A549 treated with AZD2906 at 1 μM for 4 hours (cell line): Measurements from ENCODE around the gene TIMM22. TPM values are rescaled to one million over a fixed set of nuclear protein-coding genes. Genes with fewer than 3 reads are reported as not detected.

Experiments used
- total RNA-seq: library from RNA; stranded (reverse); fragments of 200-300 nt; extraction: Qiagen RNA extraction; gene quantifications from 5 replicates; pipeline ENCODE4 v1.2.3, GENCODE V29; 2022

The TIMM22 gene
- total RNA-seq: 27.6 to 32.0 TPM (median 30.3 TPM) in 5 replicates

DNA sequence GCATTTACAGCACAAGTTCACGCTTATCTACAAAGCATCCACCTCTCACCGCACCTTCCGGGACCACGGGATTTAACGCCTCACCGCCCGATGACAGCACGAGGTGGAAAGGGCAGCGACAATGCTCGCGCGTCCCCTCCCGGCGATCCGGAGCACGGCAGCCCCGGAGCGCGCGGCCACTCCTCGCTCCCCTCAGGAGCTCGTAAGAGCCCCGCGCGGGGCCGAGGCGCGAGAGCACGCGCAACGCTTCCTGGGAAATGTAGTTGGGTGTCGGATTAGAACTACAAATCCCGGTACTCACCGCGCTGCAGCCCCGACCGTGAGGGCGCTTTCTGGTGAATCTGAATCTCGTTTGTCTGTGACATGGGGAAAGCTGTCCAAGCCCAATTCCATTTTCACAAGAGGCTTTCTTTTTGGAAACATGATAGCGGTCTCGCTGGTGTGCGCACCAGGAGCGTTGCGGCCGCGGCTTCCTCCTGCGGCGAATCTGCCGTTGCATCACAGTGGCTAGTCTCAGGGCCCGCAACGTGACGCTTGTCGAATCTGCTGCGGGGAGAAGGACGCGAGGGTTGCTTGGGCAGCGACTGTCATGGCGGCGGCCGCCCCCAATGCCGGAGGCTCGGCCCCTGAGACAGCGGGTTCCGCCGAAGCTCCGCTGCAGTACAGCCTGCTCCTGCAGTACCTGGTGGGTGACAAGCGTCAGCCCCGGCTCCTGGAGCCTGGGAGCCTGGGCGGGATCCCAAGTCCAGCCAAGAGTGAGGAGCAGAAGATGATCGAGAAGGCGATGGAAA lies at the start of gene TIMM22:
Gene TIMM22 (plus strand): TSS at position 576 of the 791 bp plus-strand sequence. CDS start 14 bp downstream, at position 590.

DNA sequence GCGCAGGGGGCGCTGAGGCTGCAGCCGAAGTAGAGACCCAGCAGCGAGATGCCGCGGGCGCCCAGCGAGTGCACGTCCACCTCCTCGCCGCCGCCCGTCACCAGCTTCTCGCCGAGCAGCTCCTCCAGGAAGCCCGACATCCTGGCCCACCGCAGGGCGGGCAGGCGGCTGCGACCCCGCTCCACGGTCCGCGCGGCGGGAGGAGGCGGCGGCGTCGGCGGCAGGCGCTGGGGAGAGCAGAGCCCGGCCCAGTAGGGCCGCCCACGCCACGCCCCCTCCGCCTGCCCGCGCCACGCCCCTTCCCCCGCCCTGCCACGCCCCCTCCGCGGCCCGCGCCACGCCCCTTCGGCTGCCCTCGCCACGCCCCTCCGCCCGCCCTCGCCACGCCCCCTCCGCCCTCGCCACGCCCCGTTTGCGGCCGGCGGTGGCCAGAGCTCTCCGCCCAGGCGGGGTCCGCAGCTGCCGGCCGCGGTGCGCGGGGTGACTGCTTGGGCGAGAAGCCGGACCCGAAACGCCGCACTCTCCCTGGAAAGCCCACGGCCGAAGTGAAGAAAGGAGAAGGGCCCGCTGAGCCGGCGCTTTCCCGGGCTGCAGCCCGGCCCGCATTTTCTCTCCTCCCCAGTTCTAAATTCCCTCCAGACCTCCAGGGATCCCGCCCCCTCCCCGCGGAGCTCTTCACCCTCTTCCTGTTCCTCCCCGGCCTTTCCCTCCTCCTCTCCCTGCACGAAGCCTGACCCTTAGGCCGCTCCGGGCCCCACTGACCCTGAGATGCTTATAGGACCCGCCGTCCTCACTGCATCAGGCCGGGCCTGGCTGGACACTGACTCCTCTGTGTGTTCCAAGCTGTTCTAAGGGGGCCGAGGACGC lies 17.2 kb upstream of the TIMM22 start, which contains the start of gene NXN:
Gene NXN (minus strand): TSS at position 238 of the 867 bp plus-strand sequence.

Other genes starting within 250 kb of the TIMM22 start
- 52.0 to 57.6 TPM (median 55.2 TPM) in 5 replicates for gene GEMIN4, start 244.9 kb upstream of the TIMM22 start, total RNA-seq
- 87.9 to 139 TPM (median 97.2 TPM) in 5 replicates for gene GLOD4, start 214.8 kb upstream of the TIMM22 start, total RNA-seq
- 41.0 to 48.3 TPM (median 43.3 TPM) in 5 replicates for gene MRM3, start 214.8 kb upstream of the TIMM22 start, total RNA-seq
- gene NXN, start 17.4 kb upstream of the TIMM22 start, total RNA-seq: 21.5 to 27.5 TPM (median 23.4 TPM) in 5 replicates
- 119 to 138 TPM (median 128 TPM) in 5 replicates for gene ABR, start 182.9 kb downstream of the TIMM22 start, total RNA-seq